MG63 (cell line): Measurements from ENCODE around the gene LPP. TPM values are rescaled to one million over a fixed set of nuclear protein-coding genes. Genes with fewer than 3 reads are reported as not detected.

Experiments
- DNase-seq: peaks from one replicate; pipeline ENCODE4 v3.0.0-alpha.2; 2020
- H3K27me3 ChIP-seq: fragments of 250-450 bp; sonication (Bioruptor Pico); 2 replicates; pipeline ENCODE4 v1.5.1; 2020; ENCODE audit warnings: mild to moderate bottlenecking, moderate library complexity
- H3K36me3 ChIP-seq: fragments of 250-450 bp; sonication (Bioruptor Pico); 2 replicates; pipeline ENCODE4 v1.5.1; 2020; ENCODE audit warnings: mild to moderate bottlenecking, moderate library complexity
- H3K4me3 ChIP-seq: fragments of 250-450 bp; sonication (Bioruptor Pico); 2 replicates; pipeline ENCODE4 v1.5.1; 2020; ENCODE audit warnings: mild to moderate bottlenecking, moderate library complexity
- H3K9me3 ChIP-seq: fragments of 250-450 bp; sonication (Bioruptor Pico); 2 replicates; pipeline ENCODE4 v1.5.1; 2020; ENCODE audit warnings: mild to moderate bottlenecking, moderate library complexity
- total RNA-seq: library from RNA; depleted of rRNA; stranded (reverse); fragments of >200 nt; shearing (Covaris generic); gene quantifications from 2 replicates; pipeline ENCODE4 v1.2.3, GENCODE V29; 2014; ENCODE audit warnings: low replicate concordance

The LPP gene
- total RNA-seq, 1 experiment from 2014 or later = 7.9 TPM

- Histone ChIP-seq H3K36me3 (peaks cover 21% of the 10 kb centered on the region), H3K4me3 (no peak overlapping the region)
- no peak for DNase-seq
Measured at GRCh38 chr3:188218603-188219002, 64.6 kb downstream of the LPP start.

GRCh38 chr3:188219147-188219546 is 65.2 kb downstream of the LPP start:
- no peak for DNase-seq
- Histone ChIP-seq H3K9me3 (no peaks in the 10 kb centered on the region), H3K36me3 (peaks cover 19% of the 10 kb centered on the region), H3K4me3 (no peak overlapping the region), H3K27me3 (no peaks in the 10 kb centered on the region)

More at GRCh38 chr3:188218603-188219002, 64.6 kb downstream of the LPP start:
- Histone ChIP-seq H3K9me3 (no peaks in the 10 kb centered on the region), H3K27me3 (no peaks in the 10 kb centered on the region)

DNA sequence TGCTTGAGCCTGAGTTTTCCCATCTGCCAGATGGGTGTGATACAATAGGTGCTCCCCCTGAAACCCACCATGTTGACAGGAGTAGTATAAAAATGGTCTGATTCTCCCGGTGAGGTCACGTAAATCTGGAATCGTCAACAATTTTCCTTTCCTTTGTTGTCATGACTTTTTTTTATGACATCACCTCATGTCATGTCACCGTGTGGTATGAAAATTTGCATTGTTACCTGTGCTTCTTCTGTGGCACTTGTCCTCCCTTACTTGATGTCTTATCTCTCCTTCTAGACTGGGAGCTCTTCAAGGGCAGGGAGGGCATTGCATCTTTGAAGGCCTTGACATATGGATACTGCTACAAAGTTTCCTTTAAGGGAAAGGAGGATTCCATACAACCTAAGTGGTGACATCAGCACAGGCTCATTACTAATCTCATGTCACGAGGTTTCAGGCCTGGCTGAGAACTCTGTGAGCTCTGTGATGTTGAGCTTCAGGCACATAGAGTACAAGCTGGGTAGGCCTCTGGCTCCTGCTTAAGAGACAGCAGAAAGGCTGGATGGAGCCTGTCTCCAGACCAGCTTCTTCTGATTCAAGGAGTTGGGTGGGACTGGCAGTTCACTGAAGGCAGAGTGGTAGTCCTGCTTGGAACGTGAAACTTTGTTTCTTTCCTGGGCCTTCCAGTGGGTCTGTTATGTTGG is 66.3 kb downstream of the LPP start:
- Histone ChIP-seq H3K36me3 (peaks cover 15% of the 10 kb centered on the region), H3K4me3 (no peak overlapping the region), H3K27me3 (no peaks in the 10 kb centered on the region), H3K9me3 (no peaks in the 10 kb centered on the region)
- DNase-seq = no peak

GRCh38 chr3:188220988-188221818 is 67.2 kb downstream of the LPP start:
- Histone ChIP-seq H3K9me3 (no peaks in the 10 kb centered on the region), H3K4me3 (no peak overlapping the region), H3K36me3 (peaks cover 19% of the 10 kb centered on the region), H3K27me3 (no peaks in the 10 kb centered on the region)
- no peak for DNase-seq

DNA sequence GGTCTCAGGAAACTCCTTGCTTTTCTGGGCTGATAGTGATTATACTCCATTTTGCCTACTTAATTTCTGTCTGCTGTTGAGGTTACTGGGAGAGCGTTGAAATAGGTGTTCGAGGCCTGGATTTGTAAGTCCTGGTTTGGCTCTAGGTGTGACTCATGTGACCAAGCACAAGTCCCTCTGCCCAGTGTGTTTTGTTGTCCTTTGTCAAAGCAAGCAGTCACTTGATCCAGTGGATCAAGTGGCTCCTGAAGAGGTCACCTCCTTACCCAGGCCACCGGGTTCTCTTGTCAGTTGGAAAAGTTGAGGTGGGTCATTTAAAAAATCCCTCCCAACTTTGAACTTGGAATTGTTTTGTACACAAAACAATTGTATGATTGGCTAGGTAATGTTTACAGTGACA is 70.0 kb downstream of the LPP start:
- DNase-seq = no peak
- H3K4me3 ChIP-seq = no peak overlapping the region
- no peaks in the 10 kb centered on the region; the same call in 1 of the 2 replicates for H3K9me3 ChIP-seq
- peaks cover 25% of the 10 kb centered on the region for H3K36me3 ChIP-seq
- no peaks in the 10 kb centered on the region for H3K27me3 ChIP-seq

DNA sequence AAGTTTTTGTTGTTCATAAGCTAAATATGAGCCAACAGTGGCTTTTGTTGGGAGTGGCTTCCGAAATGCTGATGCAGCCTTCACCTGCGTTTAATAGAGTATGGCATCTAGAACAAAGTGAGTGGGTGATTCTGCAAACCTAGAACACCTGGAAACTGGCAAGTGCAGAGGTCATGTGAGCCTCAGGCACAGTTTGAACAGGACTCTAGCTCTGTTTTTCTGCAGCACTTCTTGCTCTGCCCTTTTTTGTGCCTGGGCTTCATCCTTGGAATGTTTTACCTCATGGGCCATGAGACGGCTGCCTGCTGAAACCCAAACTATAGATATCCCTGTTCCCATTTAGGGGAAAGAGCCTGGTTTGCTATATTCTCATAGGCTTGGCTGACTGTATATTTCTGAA is 73.5 kb downstream of the LPP start:
- DNase-seq = no peak
- H3K4me3 ChIP-seq = no peak overlapping the region
- H3K27me3 ChIP-seq = no peaks in the 10 kb centered on the region
- H3K9me3 ChIP-seq = no peaks in the 10 kb centered on the region; the same call in 1 of the 2 replicates
- H3K36me3 ChIP-seq = peaks cover 21% of the 10 kb centered on the region

DNA sequence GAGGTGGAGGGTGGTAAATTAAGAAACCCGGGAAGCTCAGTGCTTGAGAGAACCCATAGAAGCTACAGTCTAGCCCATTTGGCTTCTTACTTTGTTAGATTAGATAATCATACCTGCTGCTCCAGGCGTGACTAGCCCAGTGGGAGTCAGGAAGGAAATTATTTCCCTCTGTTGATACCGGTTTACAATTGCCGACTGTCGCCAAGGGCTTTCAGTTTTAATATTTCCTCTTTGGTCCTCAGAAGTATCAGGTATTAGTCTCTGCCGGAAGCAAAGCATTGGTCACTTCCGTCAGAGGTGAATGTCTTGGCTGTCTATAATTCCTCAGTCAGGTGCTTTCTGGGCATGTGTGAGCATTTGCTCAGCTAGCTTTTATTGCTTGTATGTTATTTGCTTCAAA is 75.2 kb downstream of the LPP start:
- H3K27me3 ChIP-seq = no peaks in the 10 kb centered on the region
- peaks cover 26% of the 10 kb centered on the region for H3K36me3 ChIP-seq
- DNase-seq = no peak
- H3K9me3 ChIP-seq = no peaks in the 10 kb centered on the region; the same call in 1 of the 2 replicates
- no peak overlapping the region for H3K4me3 ChIP-seq

GRCh38 chr3:188229726-188230125 is 75.8 kb downstream of the LPP start:
- no peaks in the 10 kb centered on the region for H3K27me3 ChIP-seq
- no peak overlapping the region for H3K4me3 ChIP-seq
- H3K9me3 ChIP-seq = no peaks in the 10 kb centered on the region; the same call in 1 of the 2 replicates
- H3K36me3 ChIP-seq = peaks cover 29% of the 10 kb centered on the region
- DNase-seq = no peak

GRCh38 chr3:188230962-188231361 is 77.0 kb downstream of the LPP start:
- H3K27me3 ChIP-seq = no peaks in the 10 kb centered on the region
- peak; percentile 70 for DNase-seq
- H3K4me3 ChIP-seq = no peak overlapping the region
- H3K36me3 ChIP-seq = peaks cover 27% of the 10 kb centered on the region
- H3K9me3 ChIP-seq = no peaks in the 10 kb centered on the region; the same call in 1 of the 2 replicates

- peaks cover 22% of the 10 kb centered on the region for H3K36me3 ChIP-seq
- H3K27me3 ChIP-seq = no peaks in the 10 kb centered on the region
- no peaks in the 10 kb centered on the region; the same call in 1 of the 2 replicates for H3K9me3 ChIP-seq
- no peak for DNase-seq
- H3K4me3 ChIP-seq = no peak overlapping the region
Measured at GRCh38 chr3:188231456-188231855, 77.5 kb downstream of the LPP start.

- H3K36me3 ChIP-seq = peaks cover 17% of the 10 kb centered on the region
- no peaks in the 10 kb centered on the region for H3K9me3 ChIP-seq
- no peak overlapping the region for H3K4me3 ChIP-seq
- H3K27me3 ChIP-seq = no peaks in the 10 kb centered on the region
- DNase-seq = no peak
Measured at GRCh38 chr3:188232656-188233055, 78.7 kb downstream of the LPP start.

DNA sequence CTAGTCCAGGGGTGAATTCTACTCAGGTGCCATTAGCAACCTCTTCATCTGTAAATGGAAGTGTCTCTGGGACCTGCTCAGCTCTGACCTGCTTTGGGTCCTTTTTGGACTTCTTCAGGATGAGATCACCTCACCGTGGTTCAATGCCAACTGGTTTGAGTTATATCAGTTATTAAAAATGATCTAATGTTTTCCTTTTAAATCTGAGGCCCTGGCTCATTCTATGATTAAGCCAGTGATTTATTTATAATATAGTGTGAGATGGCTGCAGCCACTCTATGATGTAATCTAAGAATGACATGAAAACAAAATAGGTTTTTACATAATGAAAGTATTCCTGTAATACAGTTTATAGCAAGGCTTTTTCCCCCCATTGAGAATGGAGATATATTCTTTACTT is 79.4 kb downstream of the LPP start:
- Histone ChIP-seq H3K4me3 (no peak overlapping the region), H3K9me3 (no peaks in the 10 kb centered on the region), H3K36me3 (peaks cover 12% of the 10 kb centered on the region), H3K27me3 (no peaks in the 10 kb centered on the region)
- peak; percentile 76 for DNase-seq

- Histone ChIP-seq H3K9me3 (no peaks in the 10 kb centered on the region), H3K4me3 (no peak overlapping the region), H3K27me3 (no peaks in the 10 kb centered on the region), H3K36me3 (peaks cover 9% of the 10 kb centered on the region)
- DNase-seq = peak; percentile 19
Measured at GRCh38 chr3:188234132-188234531, 80.2 kb downstream of the LPP start.

DNA sequence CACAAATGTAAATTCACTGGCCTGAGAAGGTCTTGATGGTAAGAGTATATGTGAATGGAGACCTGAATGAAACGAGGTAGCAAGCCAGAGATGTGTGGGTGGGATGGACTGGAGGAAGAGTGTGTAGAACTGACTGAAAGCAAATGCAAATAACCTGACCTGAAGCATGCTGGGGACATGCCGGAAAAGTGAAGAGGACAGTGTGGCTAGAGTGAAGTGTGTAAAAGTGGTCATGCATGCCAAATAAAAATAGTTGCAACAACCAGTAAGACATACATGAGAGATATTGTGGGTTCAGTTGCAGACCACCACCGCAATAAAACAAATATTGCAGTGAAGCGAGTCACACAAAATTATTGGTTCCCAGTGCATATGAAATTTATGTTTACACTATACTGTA is 82.3 kb downstream of the LPP start:
- peaks cover 9% of the 10 kb centered on the region for H3K36me3 ChIP-seq
- H3K27me3 ChIP-seq = no peaks in the 10 kb centered on the region
- no peak for DNase-seq
- H3K4me3 ChIP-seq = no peak overlapping the region
- H3K9me3 ChIP-seq = no peaks in the 10 kb centered on the region

DNA sequence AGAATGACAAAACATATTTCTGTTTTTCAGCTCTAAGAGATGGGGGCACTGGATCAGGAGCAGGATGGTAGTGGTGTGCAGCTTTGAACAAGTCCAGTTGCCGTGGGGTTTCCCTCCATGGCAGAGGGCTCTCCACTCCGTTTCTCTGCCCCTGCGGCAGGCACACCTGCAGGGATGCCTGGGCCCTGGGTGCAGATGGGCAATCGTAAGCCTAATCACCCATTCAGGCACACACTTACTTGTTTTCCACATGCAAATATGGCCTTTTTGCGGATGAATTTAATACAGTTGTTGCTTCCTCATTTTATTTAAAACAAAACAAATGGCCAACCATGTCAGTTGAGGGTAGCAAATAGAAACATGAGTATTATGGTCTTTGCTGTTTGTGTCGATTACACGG is 85.1 kb downstream of the LPP start:
- Histone ChIP-seq H3K27me3 (no peaks in the 10 kb centered on the region), H3K9me3 (no peaks in the 10 kb centered on the region), H3K36me3 (peaks cover 7% of the 10 kb centered on the region), H3K4me3 (no peak overlapping the region)
- DNase-seq = no peak

DNA sequence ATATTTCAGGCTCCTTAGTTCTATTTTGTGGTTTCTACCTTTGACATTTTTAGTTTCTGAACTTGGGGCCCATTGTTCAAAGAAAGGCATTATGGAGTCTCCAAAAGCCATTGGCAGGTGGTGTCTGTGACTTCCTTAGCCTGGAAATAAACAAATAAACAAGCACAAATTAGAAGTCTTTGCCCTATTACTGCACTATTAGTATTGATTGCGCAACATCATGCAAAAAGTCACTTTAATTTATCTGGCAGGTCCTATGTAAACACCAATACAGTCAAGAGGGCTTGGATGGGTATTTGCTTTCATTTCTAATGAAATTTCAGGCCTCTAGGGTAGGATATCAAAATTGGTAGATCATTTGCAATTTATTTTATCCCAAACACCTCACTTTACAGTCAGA is 85.6 kb downstream of the LPP start:
- Histone ChIP-seq H3K27me3 (no peaks in the 10 kb centered on the region), H3K9me3 (no peaks in the 10 kb centered on the region), H3K36me3 (peaks cover 6% of the 10 kb centered on the region), H3K4me3 (no peak overlapping the region)
- no peak for DNase-seq

DNA sequence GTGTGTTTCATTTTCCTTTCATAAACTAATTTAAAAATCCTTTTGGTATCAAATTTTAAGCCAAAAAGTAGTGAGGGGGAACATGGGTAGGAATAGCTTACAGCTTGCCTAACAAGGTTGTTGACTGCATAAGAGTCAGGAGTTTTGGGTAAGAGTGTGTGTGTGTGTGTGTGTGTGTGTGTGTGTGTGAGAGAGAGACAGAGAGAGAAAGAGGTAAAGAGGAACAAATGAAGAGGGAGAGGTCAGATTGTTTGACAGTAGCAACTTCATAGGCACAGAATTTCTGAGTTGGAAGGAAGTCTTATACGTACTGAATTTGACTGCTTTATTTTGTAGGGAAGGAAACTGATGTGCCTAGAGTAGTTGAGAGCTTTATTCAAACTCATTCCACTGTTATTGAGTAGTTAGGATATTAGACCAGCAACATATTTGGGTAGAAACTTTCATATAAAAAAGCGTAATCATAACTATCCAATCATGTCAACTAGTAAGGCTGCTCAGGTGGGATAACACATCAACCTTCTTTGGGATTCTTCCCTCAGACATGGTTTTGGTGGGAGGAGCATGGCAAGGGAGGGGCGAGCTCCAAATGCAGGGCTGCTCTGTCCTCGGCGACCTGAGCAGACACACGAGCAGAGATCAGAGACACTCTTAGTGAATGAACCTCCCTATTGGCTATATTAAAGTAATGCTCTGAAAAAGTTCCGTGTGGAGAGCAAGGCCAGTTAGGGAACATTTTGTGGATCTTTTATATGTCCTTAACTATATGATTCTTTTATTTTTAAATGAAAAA is 86.4 kb downstream of the LPP start:
- Histone ChIP-seq H3K36me3 (peaks cover 3% of the 10 kb centered on the region; the same call in 1 of the 2 replicates), H3K4me3 (no peak overlapping the region), H3K27me3 (no peaks in the 10 kb centered on the region), H3K9me3 (no peaks in the 10 kb centered on the region)
- DNase-seq = no peak
